ENCODE data around the gene IL12B. TPM values are rescaled to one million over a fixed set of nuclear protein-coding genes. Genes with fewer than 3 reads are reported as not detected.

The IL12B gene
- total and polyA plus RNA-seq, 2 of the 4 experiments (the other 2 are of a cell fraction) = 0.03 TPM; not detected in 1

DNA sequence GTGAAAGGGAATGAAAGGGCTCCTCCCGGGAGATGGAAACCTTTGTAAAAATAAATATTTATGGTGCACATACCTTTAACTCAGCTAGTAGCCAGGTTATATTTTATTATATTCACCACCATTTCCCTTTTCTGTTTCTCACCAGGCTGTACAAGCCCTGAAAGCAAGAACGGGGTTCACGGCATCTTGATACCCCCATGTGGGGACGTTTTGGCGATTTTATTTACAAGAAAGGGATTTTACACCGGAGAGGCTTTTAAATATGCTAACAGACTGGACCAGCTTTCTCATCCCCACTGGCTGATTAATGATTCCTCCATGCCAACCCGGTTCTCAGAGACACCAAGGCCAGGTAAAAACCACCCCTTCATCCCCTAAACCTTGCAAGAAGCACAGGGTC is 19.2 kb downstream of the IL12B start:
- Histone ChIP-seq H3K9ac (ENCODE audit: low read depth, low read length) (no peak overlapping the region), H4K20me1 (ENCODE audit: insufficient read depth, low read length) (no peaks in the 10 kb centered on the region), H2BK5ac (ENCODE audit: low read depth, low read length, poor library complexity, severe bottlenecking) (no peak overlapping the region), H2BK20ac (ENCODE audit: low read depth, low read length) (no peak overlapping the region), H4K91ac (ENCODE audit: insufficient read depth, low read depth, low read length) (no peak overlapping the region), H2AFZ (replicated peaks; ENCODE audit: low read length, poor library complexity) (no peak overlapping the region), H3K23ac (ENCODE audit: low read depth, low read length) (no peak overlapping the region), H2AK9ac (replicated peaks; ENCODE audit: low read depth, low read length, poor library complexity) (no peak overlapping the region), H3K27me3 (ENCODE audit: control insufficient read depth, insufficient read depth, low read length) (peaks cover 32% of the 10 kb centered on the region), H3K9me1 (ENCODE audit: insufficient read depth, low read length) (no peaks in the 10 kb centered on the region), H4K8ac (ENCODE audit: low read depth in 2 of 2, low read length in 2 of 2) (no peak overlapping the region), H3K18ac (ENCODE audit: low read depth, low read length) (no peak overlapping the region), H3K79me1 (ENCODE audit: low read depth in 1 of 2, low read length in 2 of 2) (no peaks in the 10 kb centered on the region), H3K4me1 (ENCODE audit: control insufficient read depth, insufficient read depth, low read length) (no peaks in the 10 kb centered on the region; the same call in 1 of the 2 replicates), H2BK120ac (ENCODE audit: low read depth, low read length) (no peak overlapping the region), H3K56ac (ENCODE audit: extremely low read depth, insufficient read depth, low read length) (no peak overlapping the region), H3K27ac (ENCODE audit: insufficient read depth, low read length) (no peak overlapping the region), H3K9me3 (ENCODE audit: control insufficient read depth, insufficient read depth, low read length) (no peaks in the 10 kb centered on the region), H3K4me2 (ENCODE audit: low read depth, low read length) (no peak overlapping the region), H3K4ac (ENCODE audit: low read depth, low read length) (no peak overlapping the region), H2AK5ac (ENCODE audit: low read depth, low read length) (no peak overlapping the region), H3K4me3 (ENCODE audit: insufficient read depth, low read depth, low read length) (no peak overlapping the region), H3K36me3 (ENCODE audit: control insufficient read depth, insufficient read depth, low read length) (no peaks in the 10 kb centered on the region), H2BK15ac (ENCODE audit: low read depth, low read length) (no peak overlapping the region), H3K14ac (replicated peaks; ENCODE audit: low read depth, low read length) (no peak overlapping the region), H4K5ac (ENCODE audit: low read depth, low read length) (no peak overlapping the region)
- ChIA-PET CTCF (no interaction called here), POLR2A (ENCODE audit: unreplicated experiment) (no interaction called here)
- WGBS, 2 experiments (ENCODE audit: extremely low coverage in 2 of 2, insufficient read length in 1 of 2) = no CpG with 5 or more reads among the region's 7 CpGs
- TF ChIP-seq RCOR1 (IDR thresholded peaks at IDR 0.05; ENCODE audit: insufficient replicate concordance, low read length) (no peak), RAD21 (IDR thresholded peaks at IDR 0.05; ENCODE audit: low read length) (no peak), NFE2L2 (IDR thresholded peaks at IDR 0.05; ENCODE audit: low read depth, low read length) (no peak), MXI1 (IDR thresholded peaks at IDR 0.05; ENCODE audit: borderline replicate concordance, low read depth, low read length) (no peak), CTCF (conservative IDR thresholded peaks at IDR 0.05; ENCODE audit: low read depth, low read length) (no peak), BHLHE40 (IDR thresholded peaks at IDR 0.05; ENCODE audit: low read depth, low read length) (no peak), POLR2A (IDR thresholded peaks at IDR 0.05; ENCODE audit: low read depth, low read length) (no peak), FOS (IDR thresholded peaks at IDR 0.05; ENCODE audit: low read depth, low read length) (no peak), SMC3 (IDR thresholded peaks at IDR 0.05; ENCODE audit: low read depth, low read length) (no peak), ELK1 (IDR thresholded peaks at IDR 0.05; ENCODE audit: borderline replicate concordance, low read depth, low read length) (no peak), RFX5 (IDR thresholded peaks at IDR 0.05; ENCODE audit: low read depth, low read length) (no peak), CHD1 (IDR thresholded peaks at IDR 0.05; ENCODE audit: low read depth, low read length) (no peak), MAZ (IDR thresholded peaks at IDR 0.05; ENCODE audit: borderline replicate concordance, low read depth, low read length) (no peak), CEBPB (IDR thresholded peaks at IDR 0.05; ENCODE audit: low read depth, low read length) (no peak)
- in situ Hi-C loops (cut with MboI; ENCODE audit: low sequenced_read_pairs) = no loop called here
- dilution Hi-C loops (cut with HindIII; ENCODE audit: low sequenced_read_pairs, unreplicated experiment) = no loop called here
- ATAC-seq (ENCODE audit: low read depth) = no peak
- intact Hi-C loops (cut with micrococcal nuclease) = no loop called here
- no TSS peak for BruUV-seq (replicated peaks)
- DNase-seq = no peak

All from IMR-90 (cell line).